H9 (cell line): ENCODE measurements around the gene HEPN1. TPM values are rescaled to one million over a fixed set of nuclear protein-coding genes. Genes with fewer than 3 reads are reported as not detected.

Source experiments
- DNase-seq: peaks from one replicate; pipeline ENCODE4 v3.0.0-alpha.2; 2017
- H2AFZ ChIP-seq: one replicate; pipeline ENCODE4 v1.6.1; 2013; ENCODE audit warnings: mild to moderate bottlenecking, low read length, control low read depth, moderate library complexity
- H2AK5ac ChIP-seq: 2 replicates; pipeline ENCODE4 v1.6.1; 2013; ENCODE audit warnings: low read length, control low read depth, mixed read lengths; ENCODE audit not compliant: insufficient read length
- H2BK120ac ChIP-seq: one replicate; pipeline ENCODE4 v1.6.1; 2013; ENCODE audit warnings: low read depth, mild to moderate bottlenecking, low read length, control low read depth, inconsistent platforms; ENCODE audit not compliant: poor library complexity, severe bottlenecking
- H2BK12ac ChIP-seq: 2 replicates; pipeline ENCODE4 v1.6.1; 2013; ENCODE audit warnings: low read length, control low read depth, mixed read lengths, low read depth; ENCODE audit not compliant: insufficient read length
- H2BK15ac ChIP-seq: 2 replicates; pipeline ENCODE4 v1.6.1; 2013; ENCODE audit warnings: low read depth, low read length, control low read depth
- H2BK20ac ChIP-seq: one replicate; pipeline ENCODE4 v1.6.1; 2013; ENCODE audit warnings: low read depth, mild to moderate bottlenecking, low read length, control low read depth, inconsistent platforms; ENCODE audit not compliant: poor library complexity, severe bottlenecking
- H2BK5ac ChIP-seq: 2 replicates; pipeline ENCODE4 v1.6.1; 2013; ENCODE audit warnings: low read length, control low read depth, mixed read lengths; ENCODE audit not compliant: insufficient read length
- H3K14ac ChIP-seq: 2 replicates; pipeline ENCODE4 v1.6.1; 2013; ENCODE audit warnings: low read length, control low read depth; ENCODE audit not compliant: insufficient read depth
- H3K18ac ChIP-seq: 2 replicates; pipeline ENCODE4 v1.6.1; 2013; ENCODE audit warnings: low read depth, mild to moderate bottlenecking, mixed read lengths, low read length, control low read depth; ENCODE audit not compliant: insufficient read length
- H3K23ac ChIP-seq: 2 replicates; pipeline ENCODE4 v1.6.1; 2013; ENCODE audit warnings: low read length, control low read depth, mixed read lengths, low read depth; ENCODE audit not compliant: insufficient read length
- H3K23me2 ChIP-seq: 2 replicates; pipeline ENCODE4 v1.6.1; 2013; ENCODE audit warnings: low read depth, mild to moderate bottlenecking, mixed read lengths, low read length, control low read depth; ENCODE audit not compliant: insufficient read length, poor library complexity, severe bottlenecking
- H3K27ac ChIP-seq: 2 replicates; pipeline ENCODE4 v1.5.1; 2013; ENCODE audit warnings: low read length, control low read depth, mixed read lengths, low read depth; ENCODE audit not compliant: insufficient read length
- H3K27me3 ChIP-seq: 2 replicates; pipeline ENCODE4 v1.6.1; 2013; ENCODE audit warnings: low read length, control low read depth, inconsistent platforms; ENCODE audit not compliant: insufficient read depth
- H3K4ac ChIP-seq: 2 replicates; pipeline ENCODE4 v1.6.1; 2013; ENCODE audit warnings: low read depth, mild to moderate bottlenecking, control low read depth, inconsistent platforms, low read length, moderate library complexity
- H3K4me1 ChIP-seq: 2 replicates; pipeline ENCODE4 v1.6.1; 2013; ENCODE audit warnings: low read length, control low read depth, inconsistent platforms; ENCODE audit not compliant: insufficient read depth
- H3K4me2 ChIP-seq: 2 replicates; pipeline ENCODE4 v1.6.1; 2013; ENCODE audit warnings: low read length, control low read depth, mixed read lengths; ENCODE audit not compliant: insufficient read length, insufficient read depth
- H3K56ac ChIP-seq: 2 replicates; pipeline ENCODE4 v1.6.1; 2013; ENCODE audit warnings: low read depth, mild to moderate bottlenecking, mixed read lengths, low read length, control low read depth; ENCODE audit not compliant: insufficient read length
- H3K79me1 ChIP-seq: 2 replicates; pipeline ENCODE4 v1.6.1; 2013; ENCODE audit warnings: low read depth, mild to moderate bottlenecking, moderate library complexity, low read length, control low read depth, inconsistent platforms; ENCODE audit not compliant: insufficient read depth, poor library complexity, severe bottlenecking
- H3K79me2 ChIP-seq: 2 replicates; pipeline ENCODE4 v1.6.1; 2013; ENCODE audit warnings: low read length, control low read depth, inconsistent platforms; ENCODE audit not compliant: insufficient read depth
- H3K9ac ChIP-seq: 2 replicates; pipeline ENCODE4 v1.6.1; 2013; ENCODE audit warnings: low read length, control low read depth, mixed read lengths; ENCODE audit not compliant: insufficient read length; ENCODE audit errors: extremely low read depth
- H3K9me3 ChIP-seq: one replicate; pipeline ENCODE4 v1.6.1; 2013; ENCODE audit warnings: low read depth, low read length, inconsistent platforms; ENCODE audit not compliant: control insufficient read depth
- H3T11ph ChIP-seq: one replicate; pipeline ENCODE4 v1.6.1; 2013; ENCODE audit warnings: mild to moderate bottlenecking, low read length, control low read depth, inconsistent platforms
- H4K20me1 ChIP-seq: one replicate; pipeline ENCODE4 v1.6.1; 2013; ENCODE audit not compliant: control insufficient read depth, insufficient read length, insufficient read depth
- H4K5ac ChIP-seq: 2 replicates; pipeline ENCODE4 v1.6.1; 2013; ENCODE audit warnings: low read depth, mild to moderate bottlenecking, mixed read lengths, low read length, control low read depth; ENCODE audit not compliant: insufficient read length
- H4K8ac ChIP-seq: replicated peaks from 2 replicates; pipeline ENCODE4 v1.6.1; 2013; ENCODE audit warnings: low read length, control low read depth, mixed read lengths, low read depth; ENCODE audit not compliant: insufficient read length
- H4K91ac ChIP-seq: 2 replicates; pipeline ENCODE4 v1.6.1; 2013; ENCODE audit warnings: low read depth, mild to moderate bottlenecking, moderate library complexity, mixed read lengths, low read length, control low read depth; ENCODE audit not compliant: insufficient read length
- H3K27ac Mint-ChIP-seq, 3 experiments: 2 replicates in 2 of 3; 3 replicates in 1 of 3; pipeline ENCODE4 v1.8.0; 2020 to 2021; ENCODE audit warnings: mixed read lengths in 3 of 3, mild to moderate bottlenecking in 1 of 3, moderate library complexity in 1 of 3
- H3K27me3 Mint-ChIP-seq: 2 replicates; pipeline ENCODE4 v1.8.0; 2021; ENCODE audit warnings: low read depth, mild to moderate bottlenecking, moderate library complexity, mixed read lengths
- H3K36me3 Mint-ChIP-seq, 3 experiments: 2 replicates in 2 of 3; 3 replicates in 1 of 3; pipeline ENCODE4 v1.8.0; 2020 to 2021; ENCODE audit warnings: low read depth in 3 of 3, mixed read lengths in 3 of 3; ENCODE audit not compliant: insufficient read depth in 1 of 3
- H3K4me1 Mint-ChIP-seq, 2 experiments: 2 replicates each; pipeline ENCODE4 v1.8.0; 2020; ENCODE audit warnings: mixed read lengths in 2 of 2
- H3K4me3 Mint-ChIP-seq, 2 experiments: 2 replicates in 1 of 2; 3 replicates in 1 of 2; pipeline ENCODE4 v1.8.0; 2020 to 2021; ENCODE audit warnings: mild to moderate bottlenecking in 2 of 2, mixed read lengths in 2 of 2, moderate library complexity in 1 of 2
- H3K9me3 Mint-ChIP-seq, 2 experiments: 2 replicates in 1 of 2; 3 replicates in 1 of 2; pipeline ENCODE4 v1.8.0; 2020; ENCODE audit warnings: mild to moderate bottlenecking in 2 of 2, mixed read lengths in 2 of 2, moderate library complexity in 1 of 2
- WGBS: extraction: QIAGEN DNeasy Blood & Tissue Kit; methylation state at CpG from one replicate; pipeline ENCODE4 v1.1.7; 2013; ENCODE audit warnings: missing lambda C conversion rate, low lambda C conversion rate, mixed read lengths; ENCODE audit not compliant: insufficient read length; ENCODE audit errors: extremely low coverage; 5-methylcytosine and 5-hydroxymethylcytosine counted together
- total RNA-seq: library from RNA; stranded (reverse); gene quantifications from 2 replicates; pipeline ENCODE4 v1.2.1, GENCODE V29; 2021
- TF ChIP-seq, protein P1 (sequence below): fragments of 200-600 bp; sonication (generic); conservative IDR thresholded peaks from 3 replicates; pipeline ENCODE4 v1.8.0; 2021; ENCODE audit warnings: antibody characterized with exemption, mild to moderate bottlenecking

Gene HEPN1
- total RNA-seq, 1 experiment from 2014 or later: not detected

DNA sequence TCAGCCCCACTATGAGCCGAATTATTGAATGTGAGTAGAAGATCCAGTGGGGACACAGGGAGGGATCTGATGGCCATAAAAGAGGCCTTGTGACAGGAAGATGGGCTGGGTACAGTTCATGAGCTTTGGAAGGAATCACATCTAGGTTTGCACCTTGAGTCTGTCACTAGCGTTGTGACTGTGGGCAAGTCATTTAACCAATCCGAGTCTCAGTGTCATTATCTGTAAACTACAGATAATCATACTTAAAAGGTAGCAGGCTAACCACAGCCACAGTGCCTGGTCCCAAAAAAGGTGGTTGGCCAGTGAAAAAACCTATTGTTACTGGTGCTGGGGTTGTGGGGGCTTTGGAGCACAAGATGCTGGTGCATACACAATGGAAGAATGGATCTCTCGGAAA lies 3.8 kb downstream of the HEPN1 start:
- no peak for DNase-seq
- Histone ChIP-seq H4K20me1 (no peaks in the 10 kb centered on the region), H3K18ac (no peak overlapping the region), H3K27ac (no peak overlapping the region), H2BK5ac (no peak overlapping the region), H2BK120ac (no peak overlapping the region), H4K8ac (no peak overlapping the region), H4K5ac (no peak overlapping the region), H3T11ph (no peak overlapping the region), H3K27me3 (peaks cover 17% of the 10 kb centered on the region; the same call in 1 of the 2 replicates), H3K9ac (no peak overlapping the region), H3K23ac (no peak overlapping the region), H3K9me3 (no peaks in the 10 kb centered on the region), H2BK20ac (no peak overlapping the region), H4K91ac (no peak overlapping the region), H3K79me2 (no peaks in the 10 kb centered on the region), H3K4me1 (no peaks in the 10 kb centered on the region), H2BK12ac (no peak overlapping the region), H2AFZ (no peak overlapping the region), H3K4me2 (no peak overlapping the region), H2AK5ac (no peak overlapping the region), H3K14ac (no peak overlapping the region), H3K56ac (no peak overlapping the region), H2BK15ac (no peak overlapping the region), H3K4ac (no peak overlapping the region), H3K23me2 (no peaks in the 10 kb centered on the region), H3K79me1 (no peaks in the 10 kb centered on the region)
- H3K27ac Mint-ChIP-seq: no peak overlapping the region
- WGBS: no CpG with 5 or more reads among the region's 4 CpGs
- TF ChIP-seq, protein P1, sequence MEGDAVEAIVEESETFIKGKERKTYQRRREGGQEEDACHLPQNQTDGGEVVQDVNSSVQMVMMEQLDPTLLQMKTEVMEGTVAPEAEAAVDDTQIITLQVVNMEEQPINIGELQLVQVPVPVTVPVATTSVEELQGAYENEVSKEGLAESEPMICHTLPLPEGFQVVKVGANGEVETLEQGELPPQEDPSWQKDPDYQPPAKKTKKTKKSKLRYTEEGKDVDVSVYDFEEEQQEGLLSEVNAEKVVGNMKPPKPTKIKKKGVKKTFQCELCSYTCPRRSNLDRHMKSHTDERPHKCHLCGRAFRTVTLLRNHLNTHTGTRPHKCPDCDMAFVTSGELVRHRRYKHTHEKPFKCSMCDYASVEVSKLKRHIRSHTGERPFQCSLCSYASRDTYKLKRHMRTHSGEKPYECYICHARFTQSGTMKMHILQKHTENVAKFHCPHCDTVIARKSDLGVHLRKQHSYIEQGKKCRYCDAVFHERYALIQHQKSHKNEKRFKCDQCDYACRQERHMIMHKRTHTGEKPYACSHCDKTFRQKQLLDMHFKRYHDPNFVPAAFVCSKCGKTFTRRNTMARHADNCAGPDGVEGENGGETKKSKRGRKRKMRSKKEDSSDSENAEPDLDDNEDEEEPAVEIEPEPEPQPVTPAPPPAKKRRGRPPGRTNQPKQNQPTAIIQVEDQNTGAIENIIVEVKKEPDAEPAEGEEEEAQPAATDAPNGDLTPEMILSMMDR: no peak
- H3K36me3 Mint-ChIP-seq: no peaks in the 10 kb centered on the region; a peak in 1 of 7 replicates
- peaks cover 75% of the 10 kb centered on the region for H3K27me3 Mint-ChIP-seq
- peaks cover 0 to 9% of the 10 kb centered on the region in 2 experiments; a peak in 2 of 5 replicates for H3K9me3 Mint-ChIP-seq
- peaks cover 0 to 3% of the 10 kb centered on the region in 2 experiments; a peak in 2 of 4 replicates for H3K4me1 Mint-ChIP-seq
- H3K4me3 Mint-ChIP-seq: no peak overlapping the region
